ENCODE measurements around the gene ZNF141. TPM values are rescaled to one million over a fixed set of nuclear protein-coding genes. Genes with fewer than 3 reads are reported as not detected.

ZNF141 gene
- total RNA-seq, 4 donors from 2014 or later = 14.5 to 49.6 (median 24.1) TPM

- no peak for TF ChIP-seq CTCF (IDR thresholded peaks at IDR 0.05)
- no peak for ATAC-seq (ENCODE audit: low FRiP score)
Observed at GRCh38 chr4:309807-310206, 27.8 kb upstream of the ZNF141 start.

GRCh38 chr4:314296-314903 lies 23.2 kb upstream of the ZNF141 start:
- ATAC-seq (ENCODE audit: low FRiP score) (no peak), DNase-seq (ENCODE audit: low spot score) (no peak)
- TF ChIP-seq CTCF (IDR thresholded peaks at IDR 0.05) = no peak

More at GRCh38 chr4:309807-310206, 27.8 kb upstream of the ZNF141 start:
- no peak for DNase-seq (ENCODE audit: low spot score)

GRCh38 chr4:328729-329128 lies 8.9 kb upstream of the ZNF141 start:
- DNase-seq (ENCODE audit: low spot score) (no peak), ATAC-seq (ENCODE audit: low FRiP score) (no peak)
- no peak for TF ChIP-seq CTCF (IDR thresholded peaks at IDR 0.05)

- DNase-seq (ENCODE audit: low spot score) (no peak), ATAC-seq (ENCODE audit: low FRiP score) (no peak)
- TF ChIP-seq CTCF (IDR thresholded peaks at IDR 0.05) = no peak
Observed at GRCh38 chr4:335515-335914, 2.1 kb upstream of the ZNF141 start.

- DNase-seq (ENCODE audit: low spot score) (no peak), ATAC-seq (ENCODE audit: low FRiP score) (no peak)
- no peak for TF ChIP-seq CTCF (IDR thresholded peaks at IDR 0.05)
Observed at GRCh38 chr4:336099-336892, 1.3 kb upstream of the ZNF141 start.

GRCh38 chr4:336893-337142 lies 796 bp upstream of the ZNF141 start:
- TF ChIP-seq CTCF (IDR thresholded peaks at IDR 0.05) = no peak
- DNase-seq (ENCODE audit: low spot score) (no peak), ATAC-seq (ENCODE audit: low FRiP score) (peak; percentile 19)

Data from omental fat pad (tissue), 4 donors.